Chondrocyte (in vitro differentiated cells): ENCODE data around the gene CLDN14. TPM values are rescaled to one million over a fixed set of nuclear protein-coding genes. Genes with fewer than 3 reads are reported as not detected.

Experiments
- DNase-seq: peaks from one replicate; pipeline ENCODE4 v3.0.0; 2021; ENCODE audit warnings: mixed read lengths, low spot score
- H3K27ac Mint-ChIP-seq: one replicate; pipeline ENCODE4 v1.8.0; 2021; ENCODE audit warnings: mild to moderate bottlenecking, moderate library complexity, mixed read lengths; ENCODE audit not compliant: unreplicated experiment
- H3K27me3 Mint-ChIP-seq: 2 replicates; pipeline ENCODE4 v1.8.0; 2021; ENCODE audit warnings: low read depth, mixed read lengths
- H3K36me3 Mint-ChIP-seq: 2 replicates; pipeline ENCODE4 v1.8.0; 2021; ENCODE audit warnings: low read depth, mixed read lengths
- H3K4me1 Mint-ChIP-seq: 2 replicates; pipeline ENCODE4 v1.8.0; 2021; ENCODE audit warnings: low read depth, mild to moderate bottlenecking, mixed read lengths
- H3K4me3 Mint-ChIP-seq: one replicate; pipeline ENCODE4 v1.8.0; 2021; ENCODE audit warnings: mild to moderate bottlenecking, moderate library complexity, mixed read lengths; ENCODE audit not compliant: unreplicated experiment
- H3K9me3 Mint-ChIP-seq: 2 replicates; pipeline ENCODE4 v1.8.0; 2021; ENCODE audit warnings: low read depth, mixed read lengths
- CTCF ChIP-seq: fragments of 200-600 bp; sonication (generic); IDR thresholded peaks from 2 replicates; pipeline ENCODE4 v1.5.0; 2021; ENCODE audit warnings: antibody characterized with exemption, mild to moderate bottlenecking, moderate library complexity
- total RNA-seq: library from RNA; stranded (reverse); gene quantifications from 3 replicates; pipeline ENCODE4 v1.2.1, GENCODE V29; 2021

CLDN14 gene
- total RNA-seq, 1 donor from 2014 or later = not detected

- no peaks in the 10 kb centered on the region for H3K4me1 Mint-ChIP-seq
- H3K36me3 Mint-ChIP-seq = no peaks in the 10 kb centered on the region
- H3K27ac Mint-ChIP-seq = no peak overlapping the region
- H3K9me3 Mint-ChIP-seq = no peaks in the 10 kb centered on the region
- no peak overlapping the region for H3K4me3 Mint-ChIP-seq
- DNase-seq = no peak
- no peak for TF ChIP-seq CTCF
- no peaks in the 10 kb centered on the region for H3K27me3 Mint-ChIP-seq
These were observed 7.9 kb upstream of the CLDN14 start for GRCh38 chr21:36487641-36488307.

- Mint-ChIP-seq H3K9me3 (no peaks in the 10 kb centered on the region), H3K4me1 (no peaks in the 10 kb centered on the region), H3K4me3 (no peak overlapping the region), H3K36me3 (no peaks in the 10 kb centered on the region), H3K27me3 (no peaks in the 10 kb centered on the region), H3K27ac (no peak overlapping the region)
- TF ChIP-seq CTCF = no peak
- DNase-seq = no peak
These were observed 6.3 kb upstream of the CLDN14 start for GRCh38 chr21:36486246-36486645.

GRCh38 chr21:36485476-36485875 lies 5.6 kb upstream of the CLDN14 start:
- no peaks in the 10 kb centered on the region for H3K4me1 Mint-ChIP-seq
- no peaks in the 10 kb centered on the region for H3K9me3 Mint-ChIP-seq
- no peak for DNase-seq
- H3K27me3 Mint-ChIP-seq = no peaks in the 10 kb centered on the region
- H3K4me3 Mint-ChIP-seq = no peak overlapping the region
- no peak overlapping the region for H3K27ac Mint-ChIP-seq
- no peaks in the 10 kb centered on the region for H3K36me3 Mint-ChIP-seq
- no peak for TF ChIP-seq CTCF

GRCh38 chr21:36483095-36483494 lies 3.2 kb upstream of the CLDN14 start:
- DNase-seq = no peak
- Mint-ChIP-seq H3K4me1 (peaks cover 22% of the 10 kb centered on the region), H3K4me3 (no peak overlapping the region), H3K9me3 (no peaks in the 10 kb centered on the region), H3K27me3 (no peaks in the 10 kb centered on the region), H3K36me3 (no peaks in the 10 kb centered on the region), H3K27ac (no peak overlapping the region)
- no peak for TF ChIP-seq CTCF

GRCh38 chr21:36482673-36483072 lies 2.8 kb upstream of the CLDN14 start:
- Mint-ChIP-seq H3K4me3 (no peak overlapping the region), H3K36me3 (no peaks in the 10 kb centered on the region), H3K4me1 (peaks cover 26% of the 10 kb centered on the region), H3K9me3 (no peaks in the 10 kb centered on the region), H3K27ac (no peak overlapping the region), H3K27me3 (no peaks in the 10 kb centered on the region)
- no peak for TF ChIP-seq CTCF
- DNase-seq = no peak
